22Rv1 (cell line): ENCODE data around the gene CASP2.
"Not testable (repeated sequence)": the region's sequence is repeated elsewhere in the genome, so short reads cannot be mapped to it uniquely, and the experiment has no call there.

ENCODE experiments used
- H3K27ac ChIP-seq: fragments of 450-650 bp; 2 replicates; pipeline ENCODE4 v1.5.1; 2017
- ZFX ChIP-seq: fragments of 450-650 bp; IDR thresholded peaks from 2 replicates; pipeline ENCODE4 v1.6.1; 2017; ENCODE audit warnings: antibody characterized with exemption, borderline replicate concordance
- TF ChIP-seq, protein P1 (sequence below): fragments of 450-650 bp; IDR thresholded peaks from 2 replicates; pipeline ENCODE4 v1.5.1; 2017; ENCODE audit warnings: mild to moderate bottlenecking

CASP2 gene

DNA sequence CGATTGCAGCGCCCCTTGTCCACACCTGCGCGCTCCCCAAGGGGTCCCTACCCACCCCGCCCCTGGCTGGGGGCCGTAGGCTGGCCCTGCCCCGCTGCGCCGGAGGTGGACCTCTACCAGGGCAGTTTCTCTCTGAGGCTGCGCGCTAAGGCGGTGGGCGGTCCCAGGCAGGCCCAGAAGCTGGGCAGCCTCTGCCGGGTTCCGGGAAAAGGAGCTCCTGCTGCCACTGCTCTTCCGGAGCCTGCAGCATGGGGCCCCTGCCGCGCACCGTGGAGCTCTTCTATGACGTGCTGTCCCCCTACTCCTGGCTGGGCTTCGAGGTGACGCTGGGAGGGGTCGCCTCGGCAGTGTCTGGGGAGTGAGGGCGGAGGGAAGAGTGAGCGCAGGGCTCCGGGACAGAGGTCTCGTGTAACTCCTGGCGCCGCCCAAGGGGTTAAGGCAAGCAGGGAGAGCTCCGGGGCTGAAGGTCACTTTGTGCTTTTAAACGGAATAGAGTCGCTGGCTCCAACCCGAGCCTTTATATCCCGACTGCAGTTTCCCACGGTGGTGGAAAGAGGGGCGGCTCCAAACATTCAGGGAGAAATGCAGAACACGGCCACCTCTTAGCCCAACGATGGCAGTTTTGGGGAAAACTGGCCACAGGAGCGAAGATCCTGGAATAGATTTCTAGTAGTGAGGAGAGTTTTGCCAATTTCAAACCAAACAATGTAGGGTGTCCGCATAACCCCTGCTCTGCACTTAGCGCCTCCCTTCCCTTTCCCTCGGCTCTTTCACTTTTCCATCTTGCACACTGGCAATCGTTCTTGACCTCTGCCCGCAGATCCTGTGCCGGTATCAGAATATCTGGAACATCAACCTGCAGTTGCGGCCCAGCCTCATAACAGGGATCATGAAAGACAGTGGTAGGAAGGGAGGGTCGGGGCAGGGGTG lies 24.6 kb upstream of the CASP2 start, which contains the start of gene GSTK1:
Gene GSTK1, plus strand, starts transcription at position 176 of the 930 bp plus-strand sequence. Its CDS starts 73 bp downstream, at position 249.
- TF ChIP-seq, protein P1, sequence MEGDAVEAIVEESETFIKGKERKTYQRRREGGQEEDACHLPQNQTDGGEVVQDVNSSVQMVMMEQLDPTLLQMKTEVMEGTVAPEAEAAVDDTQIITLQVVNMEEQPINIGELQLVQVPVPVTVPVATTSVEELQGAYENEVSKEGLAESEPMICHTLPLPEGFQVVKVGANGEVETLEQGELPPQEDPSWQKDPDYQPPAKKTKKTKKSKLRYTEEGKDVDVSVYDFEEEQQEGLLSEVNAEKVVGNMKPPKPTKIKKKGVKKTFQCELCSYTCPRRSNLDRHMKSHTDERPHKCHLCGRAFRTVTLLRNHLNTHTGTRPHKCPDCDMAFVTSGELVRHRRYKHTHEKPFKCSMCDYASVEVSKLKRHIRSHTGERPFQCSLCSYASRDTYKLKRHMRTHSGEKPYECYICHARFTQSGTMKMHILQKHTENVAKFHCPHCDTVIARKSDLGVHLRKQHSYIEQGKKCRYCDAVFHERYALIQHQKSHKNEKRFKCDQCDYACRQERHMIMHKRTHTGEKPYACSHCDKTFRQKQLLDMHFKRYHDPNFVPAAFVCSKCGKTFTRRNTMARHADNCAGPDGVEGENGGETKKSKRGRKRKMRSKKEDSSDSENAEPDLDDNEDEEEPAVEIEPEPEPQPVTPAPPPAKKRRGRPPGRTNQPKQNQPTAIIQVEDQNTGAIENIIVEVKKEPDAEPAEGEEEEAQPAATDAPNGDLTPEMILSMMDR = no peak; the same call in 1 of the 2 replicates
- TF ChIP-seq ZFX = no peak
- H3K27ac ChIP-seq = peak within 1 kb of the TSS; percentile 63

- not testable (repeated sequence) for H3K27ac ChIP-seq
Measured at GRCh38 chr7:143264196-143264568, 24.0 kb upstream of the CASP2 start.

DNA sequence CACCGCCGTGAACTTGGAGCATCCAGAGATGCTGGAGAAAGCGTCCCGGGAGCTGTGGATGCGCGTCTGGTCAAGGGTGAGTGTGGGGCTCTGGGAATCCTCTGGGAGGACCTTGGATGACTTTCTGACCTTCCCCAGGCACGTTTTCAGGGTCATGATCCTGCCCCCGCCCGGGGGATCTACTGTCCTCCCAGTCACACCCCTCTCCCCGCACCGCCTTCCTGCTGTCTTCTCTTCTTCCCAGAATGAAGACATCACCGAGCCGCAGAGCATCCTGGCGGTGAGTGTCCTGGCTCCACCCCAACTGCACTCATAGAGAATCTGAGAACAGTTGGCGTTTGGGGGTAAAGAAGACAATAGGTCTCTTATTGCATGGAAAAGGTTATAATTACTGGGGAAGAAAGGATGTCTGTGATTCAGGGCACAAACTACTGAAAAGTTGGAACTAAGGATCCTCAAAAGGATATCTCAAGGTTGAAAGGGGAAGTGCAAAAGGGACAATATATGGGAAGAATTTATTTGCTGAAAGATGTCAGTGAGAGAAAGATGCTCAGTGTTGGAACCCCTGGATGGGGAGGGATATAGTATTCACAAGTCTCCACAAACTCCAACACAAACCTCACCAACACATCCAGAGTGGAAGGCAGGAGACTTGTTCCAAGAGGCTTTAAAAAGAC lies 23.0 kb upstream of the CASP2 start:
- no peak for TF ChIP-seq ZFX
- TF ChIP-seq, protein P1 = no peak
- no peak overlapping the region for H3K27ac ChIP-seq

DNA sequence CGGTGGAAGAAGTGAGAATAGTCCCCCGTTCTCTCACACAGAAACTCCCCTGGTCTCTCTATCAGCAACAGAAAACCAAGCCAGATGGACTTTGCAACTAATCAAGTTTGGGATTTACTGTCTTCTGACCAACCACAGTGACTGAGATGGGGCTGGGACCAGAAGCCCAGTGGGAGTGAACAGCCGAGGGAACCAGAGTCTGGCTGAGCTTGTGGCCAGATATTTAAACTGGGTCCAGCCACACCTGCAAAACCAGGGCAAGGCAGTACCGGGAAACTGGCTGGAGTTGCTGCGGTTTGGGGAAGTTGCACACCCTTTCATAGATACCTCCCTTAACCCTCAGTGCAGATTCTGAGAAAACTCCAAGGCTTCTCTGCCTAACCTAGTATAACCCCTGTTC lies 18.9 kb upstream of the CASP2 start:
- TF ChIP-seq ZFX = no peak
- TF ChIP-seq, protein P1 = no peak
- no peak overlapping the region for H3K27ac ChIP-seq

DNA sequence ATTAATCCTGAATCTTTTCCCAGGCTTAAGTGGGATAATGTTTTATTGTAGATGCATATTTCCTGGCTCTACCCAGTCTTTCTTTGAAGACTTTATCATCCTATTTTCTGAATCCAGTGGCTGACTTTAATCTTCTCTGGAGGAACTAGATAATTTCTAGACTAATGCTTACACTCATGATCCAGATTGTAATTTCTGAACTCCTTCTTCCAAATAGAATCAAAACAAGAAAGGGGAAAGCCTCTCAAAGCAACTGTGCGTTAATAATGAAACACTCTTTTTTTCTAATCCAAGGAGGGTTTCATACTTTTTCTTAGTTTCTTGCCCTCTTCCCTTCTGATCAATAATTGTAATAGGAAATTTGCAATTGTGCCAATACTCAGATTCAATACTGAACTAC lies 16.9 kb upstream of the CASP2 start:
- TF ChIP-seq ZFX = no peak
- TF ChIP-seq, protein P1 = no peak

GRCh38 chr7:143272871-143273270 lies 15.3 kb upstream of the CASP2 start:
- TF ChIP-seq, protein P1 = no peak
- no peak for TF ChIP-seq ZFX
- H3K27ac ChIP-seq = no peak overlapping the region

More for the DNA sequence above, 16.9 kb upstream of the CASP2 start:
- no peak overlapping the region for H3K27ac ChIP-seq

GRCh38 chr7:143279186-143280098 lies 8.7 kb upstream of the CASP2 start:
- TF ChIP-seq ZFX = no peak
- TF ChIP-seq, protein P1 = no peak
- no peak overlapping the region for H3K27ac ChIP-seq
